ENCODE measurements around the gene SULT1A3. TPM values are rescaled to one million over a fixed set of nuclear protein-coding genes. Genes with fewer than 3 reads are reported as not detected.
"Not testable (repeated sequence)": the region's sequence is repeated elsewhere in the genome, so short reads cannot be mapped to it uniquely, and the experiment has no call there.

Gene SULT1A3
- total RNA-seq: 0.35 and 1.9 TPM in 2 replicates

GRCh38 chr16:30199049-30199448, at the start of gene SULT1A3:
Gene SULT1A3, plus strand, starts transcription at chr16:30199255. Its CDS starts 1,474 bp downstream, at chr16:30200729.
- DNase-seq (ENCODE audit: low read depth): not testable (repeated sequence)

- DNase-seq (ENCODE audit: low read depth): no peak
These were observed 48.0 kb upstream of the SULT1A3 start for GRCh38 chr16:30151091-30151490.

DNA sequence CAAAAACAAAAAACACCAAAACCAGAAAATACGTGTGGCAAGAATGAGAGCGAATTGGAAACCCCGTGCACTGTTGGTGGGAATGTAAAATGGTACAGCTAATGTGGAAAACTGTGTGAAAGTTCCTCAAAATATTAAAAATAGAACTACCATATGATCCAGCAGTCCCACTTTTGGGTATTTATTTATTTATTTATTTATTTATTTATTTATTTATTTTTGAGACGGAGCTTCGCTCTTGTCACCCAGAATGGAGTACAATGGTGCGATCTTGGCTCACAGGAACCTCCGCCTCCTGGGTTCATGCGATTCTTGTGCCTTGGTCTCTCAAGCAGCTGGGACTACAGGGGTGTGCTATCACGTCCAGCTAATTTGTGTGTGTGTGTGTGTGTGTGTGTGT, 46.5 kb upstream of the SULT1A3 start:
- no peak for DNase-seq (ENCODE audit: low read depth)

- no peak for DNase-seq (ENCODE audit: low read depth)
These were observed 43.9 kb upstream of the SULT1A3 start for GRCh38 chr16:30155188-30155587.

- DNase-seq (ENCODE audit: low read depth): no peak
These were observed 41.8 kb upstream of the SULT1A3 start for GRCh38 chr16:30157214-30157613.

DNA sequence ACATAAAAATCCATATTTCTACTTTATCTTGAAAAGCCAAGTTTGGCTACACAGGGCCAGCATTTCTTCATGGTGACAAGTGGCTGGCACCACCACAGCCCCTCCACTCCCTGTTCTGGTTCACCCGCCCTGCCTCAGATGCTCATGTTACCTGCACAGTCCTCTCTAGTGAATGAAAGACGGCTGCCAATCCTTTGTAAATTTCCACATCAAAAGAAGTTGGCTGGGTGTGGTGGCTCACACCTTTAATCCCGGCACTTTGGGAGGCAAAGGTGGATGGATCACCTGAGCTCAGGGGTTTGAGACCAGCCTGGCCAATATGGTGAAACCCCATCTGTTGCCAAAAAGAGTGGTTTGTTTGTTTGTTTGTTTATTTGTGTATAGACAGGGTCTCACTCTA, 35.5 kb upstream of the SULT1A3 start:
- no peak for DNase-seq (ENCODE audit: low read depth)

DNA sequence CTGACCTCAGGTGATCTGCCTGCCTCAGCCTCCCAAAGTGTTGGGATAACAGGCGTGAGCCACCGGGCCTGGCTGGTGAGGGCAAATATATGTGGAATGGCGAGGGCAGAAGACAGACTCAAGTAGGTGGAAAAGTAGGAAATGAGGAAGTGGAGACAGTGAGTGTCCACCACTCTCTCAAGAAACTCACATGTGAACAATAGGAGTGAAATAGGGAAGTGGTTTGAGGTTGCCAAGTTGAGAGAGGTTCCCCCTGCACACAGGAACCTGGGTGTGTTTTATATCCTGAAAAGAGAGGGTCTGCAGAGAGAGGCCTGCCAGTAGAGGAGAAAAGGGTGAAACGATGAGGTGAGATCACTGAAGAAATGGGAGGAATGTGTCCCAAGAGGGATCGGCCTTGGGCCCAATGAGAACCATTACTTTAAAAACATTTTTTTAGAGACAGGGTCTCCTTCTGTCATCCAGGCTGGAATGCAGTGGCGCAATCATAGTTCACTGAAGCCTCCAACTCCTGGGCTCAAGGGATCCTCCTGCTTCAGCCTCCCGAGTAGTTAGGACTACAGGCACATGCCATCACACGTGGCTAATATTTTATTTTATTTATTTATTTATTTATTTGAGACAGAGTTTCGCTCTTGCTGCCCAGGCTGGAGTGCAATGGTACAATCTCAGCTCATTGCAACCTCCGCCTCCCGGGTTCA, 32.7 kb upstream of the SULT1A3 start:
- no peak for DNase-seq (ENCODE audit: low read depth)

GRCh38 chr16:30168746-30169145, 30.3 kb upstream of the SULT1A3 start:
- DNase-seq (ENCODE audit: low read depth): not testable (repeated sequence)

GRCh38 chr16:30169416-30169815, 29.6 kb upstream of the SULT1A3 start:
- not testable (repeated sequence) for DNase-seq (ENCODE audit: low read depth)

GRCh38 chr16:30170145-30170544, 28.9 kb upstream of the SULT1A3 start:
- DNase-seq (ENCODE audit: low read depth): not testable (repeated sequence)

GRCh38 chr16:30173054-30173453, 26.0 kb upstream of the SULT1A3 start:
- DNase-seq (ENCODE audit: low read depth): no peak

DNA sequence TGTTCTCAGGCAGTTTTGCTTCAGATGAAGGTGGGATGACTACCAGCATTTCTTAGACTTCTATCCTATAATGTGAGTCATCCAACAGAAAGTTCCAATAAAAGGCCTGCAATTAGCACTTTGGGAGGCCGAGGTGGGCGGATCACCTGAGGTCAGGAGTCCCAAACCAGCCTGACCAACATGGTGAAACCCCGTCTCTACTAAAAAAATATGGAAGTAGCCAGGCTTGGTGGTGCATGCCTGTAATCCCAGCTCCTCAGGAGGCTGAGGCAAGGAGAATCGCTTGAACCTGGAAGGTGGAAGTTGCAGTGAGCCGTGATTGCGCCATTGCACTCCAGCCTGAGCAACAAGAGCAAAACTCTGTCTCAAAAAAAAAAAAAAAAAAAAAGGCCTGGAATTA, 22.2 kb upstream of the SULT1A3 start:
- not testable (repeated sequence) for DNase-seq (ENCODE audit: low read depth)

DNA sequence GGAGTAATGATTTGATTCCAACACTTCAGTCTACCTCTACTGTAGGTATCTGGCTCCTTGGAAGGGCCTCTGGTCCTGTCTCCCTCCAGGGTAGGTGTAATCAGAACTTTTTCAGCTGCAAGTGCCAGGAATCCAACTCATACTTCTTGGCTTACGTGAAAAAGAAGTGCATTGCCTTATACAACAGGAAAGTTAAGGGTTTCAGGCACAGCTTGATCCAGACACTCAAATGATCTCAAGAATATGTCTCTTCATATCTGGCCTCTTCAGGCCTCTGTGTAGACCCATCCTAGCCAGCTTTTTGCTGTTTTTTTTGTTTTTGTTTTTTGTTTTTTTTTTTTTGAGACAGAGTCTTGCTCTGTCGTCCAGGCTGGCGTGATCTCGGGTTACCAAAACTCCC, 19.9 kb upstream of the SULT1A3 start:
- DNase-seq (ENCODE audit: low read depth): no peak

- no peak for DNase-seq (ENCODE audit: low read depth)
These were observed 19.1 kb upstream of the SULT1A3 start for GRCh38 chr16:30179931-30180330.

- DNase-seq (ENCODE audit: low read depth): no peak
These were observed 18.3 kb upstream of the SULT1A3 start for GRCh38 chr16:30180741-30181140.

GRCh38 chr16:30183233-30184095, 15.6 kb upstream of the SULT1A3 start, which contains the start of gene CORO1A:
Gene CORO1A, plus strand, starts transcription at chr16:30183602. Its CDS starts 1,608 bp downstream, at chr16:30185210.
- peak; percentile 29 for DNase-seq (ENCODE audit: low read depth)

GRCh38 chr16:30184096-30184890, 14.8 kb upstream of the SULT1A3 start:
- DNase-seq (ENCODE audit: low read depth): no peak

GRCh38 chr16:30184891-30185682, 14.0 kb upstream of the SULT1A3 start:
- no peak for DNase-seq (ENCODE audit: low read depth)

- DNase-seq (ENCODE audit: low read depth): no peak
These were observed 13.2 kb upstream of the SULT1A3 start for GRCh38 chr16:30185683-30186421.

DNA sequence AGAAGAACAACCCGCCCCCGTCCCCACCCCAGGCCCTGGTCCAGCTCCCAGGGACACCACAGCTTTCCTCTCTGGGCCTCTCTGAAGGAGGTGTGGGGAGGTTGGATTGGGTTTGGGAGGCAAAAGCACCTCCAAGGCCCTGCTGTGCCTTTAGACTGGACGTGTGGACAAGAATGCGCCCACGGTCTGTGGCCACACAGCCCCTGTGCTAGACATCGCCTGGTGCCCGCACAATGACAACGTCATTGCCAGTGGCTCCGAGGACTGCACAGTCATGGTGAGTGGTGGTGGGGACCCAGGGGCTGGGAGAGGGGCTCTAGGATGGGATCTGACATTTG, 12.6 kb upstream of the SULT1A3 start:
- no peak for DNase-seq (ENCODE audit: low read depth)

All from renal cortical epithelial cell (primary cell).